ENCODE results near the gene PDZD2.

DNA sequence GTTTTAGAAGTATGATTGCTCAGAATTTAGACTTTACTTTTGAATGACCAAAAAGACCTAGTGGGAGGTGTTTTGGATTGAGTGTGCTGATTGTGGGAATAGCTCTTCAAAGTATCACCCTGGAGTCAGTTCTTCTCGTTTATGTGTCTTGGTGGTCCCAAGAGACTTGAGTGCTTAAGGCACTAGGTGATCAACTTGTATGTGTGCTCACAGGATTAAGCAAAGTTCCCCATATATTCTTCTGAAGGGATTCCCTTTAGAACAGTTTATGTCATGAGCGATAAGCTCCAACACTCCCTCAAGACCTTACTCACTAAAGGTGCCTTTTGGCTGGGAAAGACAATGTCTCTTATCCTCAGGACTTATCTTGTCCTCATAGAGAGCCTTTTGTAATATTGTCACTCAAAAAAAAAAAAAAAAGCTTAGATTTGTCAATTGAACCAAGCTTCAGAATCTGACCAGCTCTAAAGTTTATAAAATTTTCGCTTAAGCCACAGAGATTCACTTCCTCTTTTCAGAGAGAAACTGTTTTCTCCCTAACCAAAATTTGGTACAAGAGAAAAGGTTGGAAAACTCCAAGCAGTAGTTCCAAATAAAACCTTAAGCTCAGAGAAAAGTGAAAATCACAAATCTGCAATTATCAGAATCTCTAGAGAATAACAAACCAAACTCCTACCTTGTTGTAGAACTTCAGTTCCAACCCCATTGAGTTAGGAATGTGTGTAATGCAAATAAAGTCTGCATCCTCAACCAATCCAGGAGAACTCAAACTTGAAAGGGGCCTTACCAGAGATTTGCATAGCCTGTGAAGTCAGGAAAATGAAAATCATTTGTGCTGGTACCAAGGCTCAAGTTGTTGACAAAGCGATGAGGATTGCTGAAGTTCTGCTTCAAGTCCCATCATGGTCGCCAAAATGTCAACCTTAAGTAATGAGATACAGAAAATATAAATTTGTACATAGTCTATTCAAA is 40.0 kb upstream of the PDZD2 start:
- TF ChIP-seq EZH2 (IDR thresholded peaks at IDR 0.05; ENCODE audit: low read depth), result no peak
- TF ChIP-seq, protein P1, sequence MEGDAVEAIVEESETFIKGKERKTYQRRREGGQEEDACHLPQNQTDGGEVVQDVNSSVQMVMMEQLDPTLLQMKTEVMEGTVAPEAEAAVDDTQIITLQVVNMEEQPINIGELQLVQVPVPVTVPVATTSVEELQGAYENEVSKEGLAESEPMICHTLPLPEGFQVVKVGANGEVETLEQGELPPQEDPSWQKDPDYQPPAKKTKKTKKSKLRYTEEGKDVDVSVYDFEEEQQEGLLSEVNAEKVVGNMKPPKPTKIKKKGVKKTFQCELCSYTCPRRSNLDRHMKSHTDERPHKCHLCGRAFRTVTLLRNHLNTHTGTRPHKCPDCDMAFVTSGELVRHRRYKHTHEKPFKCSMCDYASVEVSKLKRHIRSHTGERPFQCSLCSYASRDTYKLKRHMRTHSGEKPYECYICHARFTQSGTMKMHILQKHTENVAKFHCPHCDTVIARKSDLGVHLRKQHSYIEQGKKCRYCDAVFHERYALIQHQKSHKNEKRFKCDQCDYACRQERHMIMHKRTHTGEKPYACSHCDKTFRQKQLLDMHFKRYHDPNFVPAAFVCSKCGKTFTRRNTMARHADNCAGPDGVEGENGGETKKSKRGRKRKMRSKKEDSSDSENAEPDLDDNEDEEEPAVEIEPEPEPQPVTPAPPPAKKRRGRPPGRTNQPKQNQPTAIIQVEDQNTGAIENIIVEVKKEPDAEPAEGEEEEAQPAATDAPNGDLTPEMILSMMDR (conservative IDR thresholded peaks at IDR 0.05), result no peak

Data from PC-9 (cell line).